Urinary bladder (tissue), 4 donors: ENCODE data around the gene CACNA2D1. TPM values are rescaled to one million over a fixed set of nuclear protein-coding genes. Genes with fewer than 3 reads are reported as not detected.

Source experiments
- DNase-seq: peaks from one replicate; pipeline ENCODE4 v3.0.0-alpha.2; 2015; ENCODE audit errors: extremely low spot score
- H3K27ac ChIP-seq: one replicate; pipeline ENCODE4 v1.5.1; 2013; ENCODE audit warnings: low read depth, mild to moderate bottlenecking, moderate library complexity
- H3K36me3 ChIP-seq: one replicate; pipeline ENCODE4 v1.6.1; 2013; ENCODE audit warnings: mild to moderate bottlenecking, moderate library complexity; ENCODE audit not compliant: insufficient read depth
- H3K4me1 ChIP-seq: one replicate; pipeline ENCODE4 v1.6.1; 2013; ENCODE audit warnings: mild to moderate bottlenecking, moderate library complexity; ENCODE audit not compliant: insufficient read depth
- H3K4me3 ChIP-seq: one replicate; pipeline ENCODE4 v1.5.1; 2013; ENCODE audit warnings: low read depth, low read length
- WGBS: extraction: QIAGEN DNeasy Blood & Tissue Kit; methylation state at CpG from one replicate; pipeline ENCODE4 v1.1.7; 2013; 5-methylcytosine and 5-hydroxymethylcytosine counted together
- polyA plus RNA-seq: library from polyadenylated mRNA; stranded (reverse); fragments of 200-250 nt; gene quantifications from one replicate; pipeline ENCODE4 v1.2.3, GENCODE V29; 2013
- total RNA-seq: library from RNA; depleted of rRNA; stranded (reverse); fragments of >200 nt; gene quantifications from one replicate; pipeline ENCODE4 v1.2.3, GENCODE V29; 2014
- donor health status: healthy with polysubstance abuse.
- donor health status: healthy.

CACNA2D1 gene
- total and polyA plus RNA-seq, 2 donors: 18.7 to 89.1 TPM

DNA sequence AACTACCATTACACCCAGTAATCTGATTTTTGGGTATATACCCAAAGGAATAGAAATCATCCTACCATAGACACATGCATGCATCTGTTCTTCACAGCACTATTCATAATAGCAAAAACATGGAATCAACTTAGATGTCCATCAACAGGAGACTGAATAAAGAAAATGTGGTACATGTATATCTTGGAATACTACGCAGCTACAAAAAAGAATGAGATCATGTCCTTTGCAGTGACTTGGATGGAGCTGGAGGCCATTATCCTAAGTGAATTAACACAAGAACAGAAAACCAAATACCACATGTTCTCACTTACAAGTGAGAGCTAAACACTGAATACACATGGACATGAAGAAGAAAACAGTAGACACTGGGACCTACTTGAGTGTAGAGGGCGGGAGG lies 254.9 kb downstream of the CACNA2D1 start:
- no peak overlapping the region for H3K4me3 ChIP-seq
- no peak for DNase-seq
- no peak overlapping the region for H3K27ac ChIP-seq
- H3K4me1 ChIP-seq: no peaks in the 10 kb centered on the region
- no peaks in the 10 kb centered on the region for H3K36me3 ChIP-seq
- WGBS: 98% methylated on average over 2 of the region's 2 CpGs

DNA sequence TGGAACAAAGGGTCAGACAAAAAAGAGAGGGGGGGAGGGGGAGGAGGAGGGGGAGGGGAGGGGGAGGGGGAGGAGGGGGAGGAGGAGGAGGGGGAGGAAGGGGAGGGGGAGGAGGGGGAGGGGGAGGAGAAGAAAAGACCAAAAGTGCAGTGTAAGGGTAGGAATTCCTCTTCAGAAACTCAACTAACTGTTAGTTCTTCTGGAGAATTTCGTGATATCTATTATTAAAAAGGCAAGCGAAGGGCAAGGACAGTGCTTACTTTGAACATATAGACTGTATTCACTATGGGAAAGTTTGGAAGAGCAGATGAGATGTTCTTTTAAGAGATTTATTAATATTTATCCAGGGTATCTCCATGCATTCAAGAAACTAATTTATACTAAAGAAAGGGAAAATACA lies 258.1 kb downstream of the CACNA2D1 start:
- Histone ChIP-seq H3K4me1 (no peaks in the 10 kb centered on the region), H3K27ac (no peak overlapping the region), H3K36me3 (no peaks in the 10 kb centered on the region), H3K4me3 (no peak overlapping the region)
- WGBS: 98% methylated on average over 2 of the region's 2 CpGs
- no peak for DNase-seq

DNA sequence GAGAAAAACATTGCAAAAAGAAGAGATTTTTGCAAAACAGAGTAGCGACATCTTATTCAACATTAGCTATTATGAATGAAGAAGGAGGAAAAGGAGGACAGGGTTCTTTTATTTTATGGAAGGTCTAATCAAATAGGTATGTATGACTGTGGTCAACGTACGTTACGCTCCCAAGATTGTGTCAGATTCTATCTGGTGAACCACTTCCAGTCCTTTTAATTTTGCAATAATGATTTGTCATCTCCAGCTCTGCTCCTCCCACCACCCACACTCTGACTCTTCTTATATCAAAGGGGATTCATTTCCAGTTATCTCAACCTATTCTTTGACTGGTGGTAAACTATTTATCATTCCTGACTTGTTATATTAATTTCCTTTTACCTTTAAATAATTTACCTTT lies 259.9 kb downstream of the CACNA2D1 start:
- no peak overlapping the region for H3K4me3 ChIP-seq
- no peak overlapping the region for H3K27ac ChIP-seq
- WGBS: 83% methylated on average over 4 of the region's 4 CpGs
- DNase-seq: no peak
- no peaks in the 10 kb centered on the region for H3K4me1 ChIP-seq
- H3K36me3 ChIP-seq: no peaks in the 10 kb centered on the region

DNA sequence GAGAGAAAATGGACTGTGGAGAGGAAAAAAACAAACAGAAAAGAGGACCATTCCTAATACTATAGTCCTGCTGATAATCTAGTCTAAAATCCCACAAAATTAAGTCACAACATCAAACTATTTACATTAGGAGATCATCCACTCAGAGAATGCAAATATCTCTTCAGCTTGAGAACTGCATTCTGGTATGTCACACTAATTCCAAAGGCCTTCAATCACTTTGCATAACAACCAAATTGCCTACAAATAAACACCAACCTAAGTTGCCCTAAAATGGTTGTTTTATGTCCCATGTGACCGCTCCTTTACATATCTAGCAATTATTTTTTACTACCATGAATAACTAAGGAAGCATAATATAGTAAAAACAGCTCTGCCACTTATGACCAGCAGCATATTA lies 264.3 kb downstream of the CACNA2D1 start:
- 91% methylated on average over 1 of the region's 1 CpG for WGBS

DNA sequence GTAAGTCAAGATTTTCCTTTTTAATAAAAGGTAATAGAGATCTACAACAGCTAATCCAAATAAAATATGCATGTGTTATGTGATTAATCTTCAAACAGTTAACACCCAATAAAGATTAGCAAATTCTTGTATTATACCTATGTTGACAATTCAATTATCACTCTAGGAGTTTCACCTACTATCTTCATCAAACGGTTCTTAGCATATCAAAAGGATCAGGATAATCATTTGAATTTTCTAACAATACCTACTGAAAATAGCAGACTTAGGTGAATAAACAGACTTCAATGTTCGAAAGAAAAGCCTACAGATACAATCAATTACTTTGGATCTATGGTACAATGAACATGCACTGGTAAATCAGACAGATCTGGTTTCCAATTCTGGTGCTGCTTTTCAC lies 268.3 kb downstream of the CACNA2D1 start:
- H3K27ac ChIP-seq: no peak overlapping the region
- H3K4me3 ChIP-seq: no peak overlapping the region
- H3K4me1 ChIP-seq: no peaks in the 10 kb centered on the region
- WGBS: 69% methylated on average over 2 of the region's 2 CpGs
- DNase-seq: no peak
- no peaks in the 10 kb centered on the region for H3K36me3 ChIP-seq

More for the DNA sequence above, 264.3 kb downstream of the CACNA2D1 start:
- Histone ChIP-seq H3K4me1 (no peaks in the 10 kb centered on the region), H3K4me3 (no peak overlapping the region), H3K27ac (no peak overlapping the region), H3K36me3 (no peaks in the 10 kb centered on the region)
- DNase-seq: no peak

DNA sequence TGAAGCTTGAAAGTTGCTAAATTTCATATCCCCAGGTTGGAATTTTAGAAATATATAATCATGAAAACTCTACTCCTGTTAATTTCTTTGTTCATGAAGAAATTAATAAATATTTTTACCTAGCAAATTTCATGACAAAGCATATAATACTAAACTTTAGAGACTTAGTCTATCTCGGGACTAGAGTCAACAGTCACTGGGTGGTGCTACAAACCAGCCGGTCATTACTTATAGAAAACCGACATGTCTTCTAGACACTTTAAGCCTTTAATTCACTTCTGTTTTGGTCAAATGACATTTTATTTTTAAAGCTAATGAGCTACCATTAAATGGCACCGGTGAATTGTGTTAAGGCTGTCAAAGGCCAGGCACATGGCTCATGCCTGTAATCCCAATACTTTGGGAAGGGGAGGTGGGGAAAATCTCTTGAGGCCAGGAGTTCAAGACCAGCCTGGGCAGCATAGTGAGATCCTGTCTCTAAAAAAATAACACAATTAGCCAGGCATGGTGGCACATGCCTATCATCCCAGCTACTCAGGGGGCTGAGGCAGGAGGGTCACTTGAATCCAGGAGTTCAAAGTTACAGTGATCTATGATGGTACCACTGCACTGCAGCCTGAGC lies 270.1 kb downstream of the CACNA2D1 start:
- WGBS: 72% methylated on average over 4 of the region's 4 CpGs

DNA sequence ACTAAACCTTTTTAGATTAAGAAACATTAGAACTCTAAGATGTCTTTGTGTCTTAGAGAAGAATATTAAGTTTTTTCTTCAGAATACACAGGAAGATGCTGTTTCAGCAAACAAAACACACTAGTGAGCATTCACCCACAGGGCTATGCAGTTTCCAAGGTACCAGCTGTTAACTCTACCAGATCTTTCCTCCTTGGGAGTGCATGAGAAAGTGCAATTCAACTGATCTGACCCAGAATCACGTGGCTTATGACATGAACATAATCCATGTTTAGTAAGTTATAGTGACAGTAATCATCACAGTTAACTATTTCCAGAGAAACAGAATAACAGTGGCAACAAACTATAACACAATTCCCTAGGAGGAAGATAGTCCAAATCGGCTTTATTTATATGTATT lies 270.7 kb downstream of the CACNA2D1 start:
- Histone ChIP-seq H3K27ac (no peak overlapping the region), H3K36me3 (no peaks in the 10 kb centered on the region), H3K4me3 (no peak overlapping the region), H3K4me1 (no peaks in the 10 kb centered on the region)
- DNase-seq: no peak
- WGBS: 54% methylated on average over 2 of the region's 2 CpGs

More for the DNA sequence above, 270.1 kb downstream of the CACNA2D1 start:
- no peaks in the 10 kb centered on the region for H3K4me1 ChIP-seq
- no peaks in the 10 kb centered on the region for H3K36me3 ChIP-seq
- DNase-seq: no peak
- H3K4me3 ChIP-seq: no peak overlapping the region
- no peak overlapping the region for H3K27ac ChIP-seq

DNA sequence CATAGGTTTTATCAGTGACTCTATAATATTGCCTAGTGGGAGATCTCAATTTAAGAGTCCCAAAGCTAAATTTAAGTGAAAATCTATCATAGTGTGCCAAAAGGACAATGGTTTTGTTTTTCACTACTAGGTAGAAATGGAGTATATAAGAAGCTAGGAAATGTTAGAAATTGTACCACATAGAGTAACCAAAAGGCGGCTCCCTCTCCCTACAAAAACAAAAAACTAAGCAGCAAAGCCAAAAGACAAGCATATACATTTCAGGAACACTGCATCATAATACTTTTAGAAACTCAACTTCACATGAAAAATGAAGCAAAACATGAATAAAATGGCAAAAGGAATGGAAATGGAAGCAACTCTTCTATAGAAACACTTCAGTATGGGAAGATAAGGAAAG lies 271.6 kb downstream of the CACNA2D1 start:
- Histone ChIP-seq H3K27ac (no peak overlapping the region), H3K4me3 (no peak overlapping the region), H3K4me1 (no peaks in the 10 kb centered on the region), H3K36me3 (no peaks in the 10 kb centered on the region)
- no peak for DNase-seq
- 96% methylated on average over 1 of the region's 1 CpG for WGBS

DNA sequence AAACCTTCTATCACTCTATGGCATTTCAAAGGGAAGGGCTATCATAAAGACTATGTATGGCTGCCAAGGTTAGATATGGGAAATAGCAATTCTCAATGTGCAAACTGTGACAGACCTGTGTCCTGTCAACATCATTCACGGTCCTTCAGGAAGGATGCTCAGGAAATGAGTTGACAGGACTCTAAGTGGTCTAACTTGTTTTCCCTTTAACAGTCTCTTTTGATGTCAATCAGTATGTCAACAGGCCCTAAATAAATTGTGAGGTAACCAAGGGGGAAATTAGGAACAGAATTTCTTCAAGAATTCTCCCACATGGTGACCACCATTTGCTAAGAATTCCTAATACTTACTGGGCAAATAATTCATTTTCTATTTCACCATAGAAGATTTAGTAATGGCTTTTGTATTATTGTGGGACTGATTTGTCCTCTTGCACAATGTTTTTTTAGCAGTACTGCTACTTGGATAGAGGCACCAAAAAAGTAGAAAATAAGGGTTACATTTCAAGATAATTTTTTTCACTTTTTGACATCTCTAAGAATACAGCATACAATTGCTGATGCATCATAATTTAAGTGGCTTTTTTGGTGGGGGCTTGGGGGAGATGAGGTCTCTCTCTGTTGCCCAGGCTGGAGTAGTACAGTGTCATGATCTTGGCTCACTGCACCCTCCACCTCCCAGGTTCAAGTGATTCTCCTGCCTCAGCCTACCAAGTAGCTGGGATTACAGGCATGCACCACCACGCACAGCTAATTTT lies 275.8 kb downstream of the CACNA2D1 start:
- DNase-seq: no peak
- no peaks in the 10 kb centered on the region for H3K4me1 ChIP-seq
- H3K27ac ChIP-seq: no peak overlapping the region
- H3K4me3 ChIP-seq: no peak overlapping the region
- 84% methylated on average over 2 of the region's 2 CpGs for WGBS
- no peaks in the 10 kb centered on the region for H3K36me3 ChIP-seq

DNA sequence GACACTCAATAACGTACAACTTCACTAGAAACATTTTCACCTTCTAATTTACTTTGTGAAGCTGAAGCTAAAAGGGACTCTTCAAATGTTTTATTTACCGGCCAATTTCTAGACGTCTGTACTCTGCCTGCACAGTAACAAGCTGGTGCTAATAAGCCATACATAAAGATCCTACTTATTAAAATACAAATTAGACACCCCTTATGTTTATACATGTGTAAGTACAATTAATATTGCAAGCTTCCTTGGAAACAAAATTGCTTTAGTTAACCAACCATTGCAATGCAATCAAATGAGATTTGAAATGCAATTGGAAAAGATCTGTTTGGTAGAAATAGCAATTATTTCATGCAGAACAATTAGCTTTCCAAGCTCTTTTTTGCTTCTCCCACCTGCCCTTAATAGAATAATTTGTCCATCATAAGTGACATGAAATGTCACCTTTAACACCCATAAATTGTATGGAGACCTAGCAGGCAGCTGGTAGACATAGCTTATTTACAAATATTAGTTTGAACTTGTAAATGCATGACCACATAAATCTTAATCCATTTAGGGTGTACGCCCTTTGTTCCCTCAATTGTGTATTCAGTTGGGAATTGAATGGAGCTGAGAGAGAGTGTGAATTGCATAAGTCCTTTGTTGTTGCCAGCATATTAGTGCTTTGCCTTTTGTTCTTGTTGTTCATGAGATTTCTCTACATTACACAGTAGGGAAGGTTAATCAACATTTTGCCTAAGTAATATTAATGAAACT lies 277.1 kb downstream of the CACNA2D1 start:
- WGBS: 90% methylated on average over 4 of the region's 4 CpGs
- Histone ChIP-seq H3K36me3 (no peaks in the 10 kb centered on the region), H3K4me3 (no peak overlapping the region), H3K27ac (no peak overlapping the region), H3K4me1 (no peaks in the 10 kb centered on the region)
- DNase-seq: no peak

DNA sequence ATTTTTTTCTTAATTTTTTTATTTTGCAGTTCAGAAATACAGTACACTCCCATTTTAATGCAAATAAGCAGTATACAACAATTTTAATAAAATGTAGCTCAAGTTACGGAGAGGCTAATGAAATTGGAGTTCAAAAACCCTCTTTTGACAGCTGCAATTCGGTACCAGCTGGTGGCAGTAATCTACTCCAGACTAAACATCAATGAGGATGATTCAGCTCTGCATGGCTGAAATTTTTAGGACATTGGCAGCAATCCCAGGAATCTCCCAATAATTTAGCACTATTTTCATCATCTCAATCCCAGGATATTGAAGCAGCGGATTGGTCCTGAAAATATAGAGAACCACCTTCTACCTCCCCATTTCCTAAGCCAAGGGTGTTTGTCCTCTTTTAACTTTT lies 278.8 kb downstream of the CACNA2D1 start:
- Histone ChIP-seq H3K36me3 (no peaks in the 10 kb centered on the region), H3K4me3 (no peak overlapping the region), H3K27ac (no peak overlapping the region), H3K4me1 (no peaks in the 10 kb centered on the region)
- no peak for DNase-seq
- 18% methylated on average over 3 of the region's 3 CpGs for WGBS

DNA sequence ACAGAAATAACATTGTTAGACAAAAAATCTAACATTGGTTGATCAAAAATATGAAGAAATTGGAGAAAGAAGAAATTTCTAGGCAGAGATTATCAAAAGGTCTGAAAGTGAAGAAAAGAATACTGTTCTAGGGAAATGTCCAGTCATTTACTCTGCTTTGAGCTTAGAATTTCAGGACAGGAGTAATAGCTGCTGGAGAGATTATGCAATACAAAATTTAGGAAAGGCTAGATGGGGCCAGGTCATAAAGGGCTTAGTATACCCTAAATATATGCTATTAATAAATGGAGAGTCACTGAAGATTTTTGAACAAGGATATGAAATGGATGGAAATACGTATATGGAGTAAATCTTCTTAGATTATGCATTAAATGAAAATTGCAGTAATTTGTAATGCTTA lies 279.2 kb downstream of the CACNA2D1 start:
- DNase-seq: no peak
- H3K4me3 ChIP-seq: no peak overlapping the region

DNA sequence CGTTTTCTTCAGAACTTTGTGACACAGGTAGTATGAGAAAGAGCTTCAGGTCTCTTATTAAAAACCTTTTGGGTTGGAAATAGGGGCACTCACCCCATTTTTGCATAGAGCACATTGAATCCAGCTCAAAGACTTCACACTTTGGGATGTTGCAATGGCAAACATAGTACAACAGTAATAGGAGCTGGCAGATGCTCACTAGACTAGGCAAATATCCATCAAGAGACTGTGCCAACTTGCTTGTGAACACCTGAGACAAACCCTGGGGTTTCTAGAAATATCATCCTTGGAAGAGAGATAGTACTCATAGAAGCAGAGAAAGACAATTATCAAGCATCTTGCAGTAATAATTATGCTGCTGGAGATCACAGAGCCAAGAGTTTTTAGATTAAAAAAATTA lies 280.0 kb downstream of the CACNA2D1 start:
- Histone ChIP-seq H3K27ac (no peak overlapping the region), H3K4me3 (no peak overlapping the region), H3K4me1 (no peaks in the 10 kb centered on the region), H3K36me3 (no peaks in the 10 kb centered on the region)
- 88% methylated on average over 1 of the region's 1 CpG for WGBS
- no peak for DNase-seq

More for the DNA sequence above, 279.2 kb downstream of the CACNA2D1 start:
- Histone ChIP-seq H3K36me3 (no peaks in the 10 kb centered on the region), H3K4me1 (no peaks in the 10 kb centered on the region), H3K27ac (no peak overlapping the region)
- whole genome bisulfite sequencing: 81% methylated on average over 1 of the region's 1 CpG

DNA sequence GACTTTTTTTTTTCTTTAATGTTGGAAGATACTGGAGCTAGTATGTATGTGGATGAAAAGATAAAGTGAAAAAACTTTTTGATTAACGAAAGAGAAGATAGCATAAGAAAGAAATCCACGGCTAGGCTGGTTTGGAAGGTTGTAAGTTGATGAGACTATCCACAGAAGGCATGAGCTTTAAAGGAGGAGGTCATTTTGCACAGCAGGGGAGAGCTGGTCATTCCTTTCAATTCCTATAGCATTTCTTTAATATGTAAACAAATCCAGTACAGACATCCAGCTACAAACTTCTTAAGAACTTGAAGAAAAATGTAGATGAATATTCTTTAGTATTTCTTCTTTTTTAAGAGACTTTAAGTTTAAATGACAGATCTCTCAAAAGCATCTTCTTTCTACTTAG lies 281.3 kb downstream of the CACNA2D1 start:
- H3K4me3 ChIP-seq: no peak overlapping the region
- H3K4me1 ChIP-seq: no peaks in the 10 kb centered on the region
- no peak for DNase-seq
- H3K27ac ChIP-seq: no peak overlapping the region
- H3K36me3 ChIP-seq: no peaks in the 10 kb centered on the region
- 62% methylated on average over 2 of the region's 2 CpGs for WGBS
